HK-2 (cell line): ENCODE data around the gene FAM171A1.
"Not testable (repeated sequence)": the region's sequence is repeated elsewhere in the genome, so short reads cannot be mapped to it uniquely, and the experiment has no call there.

Experiments
- DNase-seq: peaks from one replicate; pipeline ENCODE4 v3.0.0-alpha.2; 2018; ENCODE audit not compliant: unreplicated experiment

The FAM171A1 gene

DNA sequence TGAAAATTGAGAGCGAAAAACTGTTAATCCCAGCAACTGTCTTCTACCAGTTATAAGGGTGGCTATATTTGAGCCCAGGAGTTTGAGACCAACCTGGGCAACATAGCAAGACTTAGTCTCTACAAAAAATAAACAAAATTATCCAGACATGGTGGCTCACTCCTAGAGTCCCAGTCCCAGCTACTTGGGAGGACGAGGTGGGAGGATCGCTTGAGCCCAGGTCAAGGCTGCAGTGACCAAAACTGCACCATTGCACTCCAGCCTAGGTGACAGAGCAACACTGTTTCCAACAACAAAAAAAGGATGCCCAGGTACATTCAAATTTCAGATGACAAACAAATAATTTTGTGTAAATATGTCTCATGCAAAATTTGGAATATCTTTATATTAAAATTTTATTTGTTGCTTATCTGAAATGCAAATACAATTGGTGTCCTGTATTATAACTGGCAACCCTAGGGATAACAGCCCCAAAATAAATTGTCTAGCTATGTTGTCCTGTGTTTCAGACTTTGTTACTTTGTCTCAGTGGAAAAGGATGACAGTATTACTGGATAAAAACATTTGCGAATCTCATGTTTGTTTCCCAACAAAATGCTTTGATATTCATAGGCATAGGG lies 26.7 kb downstream of the FAM171A1 start:
- no peak for DNase-seq

DNA sequence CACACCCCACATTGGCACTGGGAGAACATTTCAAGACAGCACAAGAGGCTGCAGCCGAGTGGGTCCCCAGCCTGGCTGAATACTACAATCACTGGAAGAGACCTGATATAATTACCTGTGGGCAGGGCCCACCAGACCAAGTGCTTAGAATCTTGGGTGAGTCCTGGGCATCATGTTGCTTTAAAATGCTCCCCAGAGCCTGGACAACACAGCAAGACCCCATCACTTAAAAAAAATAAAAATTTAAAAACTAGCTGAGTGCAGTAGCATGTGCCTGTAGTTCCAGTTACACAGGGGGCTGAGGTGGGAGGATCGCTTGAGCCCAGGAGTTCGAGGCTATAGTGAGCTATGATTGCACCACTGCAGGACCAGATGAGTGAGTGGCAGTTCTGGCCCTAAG lies 28.1 kb downstream of the FAM171A1 start:
- DNase-seq = no peak

DNA sequence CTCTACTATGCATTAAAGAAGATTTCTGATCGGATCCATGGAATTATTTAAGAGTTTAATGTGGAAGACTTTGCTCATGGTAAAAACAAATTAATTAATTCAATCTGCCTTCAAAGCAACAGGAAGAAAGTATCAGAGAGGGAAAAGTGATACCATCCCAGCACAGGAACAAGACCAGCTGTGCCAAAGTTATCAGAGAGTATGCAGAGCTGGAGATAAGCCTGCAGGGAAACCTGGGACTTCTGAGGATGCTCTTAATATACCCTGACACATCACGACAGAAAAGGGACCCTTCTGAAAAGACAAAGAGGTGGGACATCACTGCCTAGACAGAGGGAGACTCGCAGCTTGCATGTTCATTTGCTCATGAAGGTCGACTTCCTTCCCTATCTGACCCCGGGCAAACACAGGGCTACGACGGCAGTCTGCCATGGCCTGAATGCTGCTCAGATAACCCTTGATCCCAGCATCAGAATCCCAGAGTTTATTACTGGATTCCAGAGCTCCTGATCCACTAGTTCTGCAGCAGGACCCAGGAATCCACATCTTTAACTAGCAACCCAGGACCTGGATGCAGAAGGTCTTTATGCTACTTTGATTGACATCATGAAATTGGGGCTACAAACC lies 29.5 kb downstream of the FAM171A1 start:
- no peak for DNase-seq

DNA sequence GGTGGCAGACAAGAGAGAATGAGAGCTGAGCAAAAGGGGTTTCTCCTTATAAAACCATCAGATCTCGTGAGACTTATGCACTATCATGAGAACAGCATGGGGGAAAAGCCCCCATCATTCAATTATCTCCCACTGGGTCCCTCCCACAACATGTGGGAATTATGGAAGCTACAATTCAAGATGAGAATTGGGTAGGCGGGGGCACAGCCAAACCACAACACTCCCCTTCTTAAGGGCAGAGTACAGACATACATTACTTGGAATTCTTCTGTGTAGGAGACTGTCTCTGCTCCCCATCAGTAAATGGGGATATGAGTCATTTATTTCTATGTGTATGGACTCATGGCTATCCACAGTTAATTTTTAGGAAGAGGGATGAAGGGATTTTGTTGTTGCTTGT lies 31.2 kb downstream of the FAM171A1 start:
- DNase-seq = no peak

DNA sequence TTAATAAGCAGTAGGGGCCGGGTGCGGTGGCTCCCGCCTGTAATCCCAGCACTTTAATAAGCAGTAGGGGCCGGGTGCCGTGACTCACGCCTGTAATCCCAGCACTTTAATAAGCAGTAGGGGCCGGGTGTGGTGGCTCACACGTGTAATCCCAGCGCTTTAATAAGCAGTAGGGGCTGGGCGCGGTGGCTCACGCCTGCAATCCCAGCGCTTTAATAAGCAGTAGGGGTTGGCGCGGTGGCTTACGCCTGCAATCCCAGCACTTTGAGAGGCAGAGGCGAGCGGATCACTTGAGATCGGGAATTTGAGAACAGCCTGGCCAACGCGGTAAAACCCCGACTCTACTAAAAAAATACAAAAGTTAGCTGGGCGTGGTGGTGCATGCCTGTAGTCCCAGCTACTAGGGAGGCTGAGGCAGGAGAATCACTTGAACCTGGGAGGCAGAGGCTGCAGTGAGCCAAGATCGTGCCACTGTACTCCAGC lies 33.6 kb downstream of the FAM171A1 start:
- not testable (repeated sequence) for DNase-seq

DNA sequence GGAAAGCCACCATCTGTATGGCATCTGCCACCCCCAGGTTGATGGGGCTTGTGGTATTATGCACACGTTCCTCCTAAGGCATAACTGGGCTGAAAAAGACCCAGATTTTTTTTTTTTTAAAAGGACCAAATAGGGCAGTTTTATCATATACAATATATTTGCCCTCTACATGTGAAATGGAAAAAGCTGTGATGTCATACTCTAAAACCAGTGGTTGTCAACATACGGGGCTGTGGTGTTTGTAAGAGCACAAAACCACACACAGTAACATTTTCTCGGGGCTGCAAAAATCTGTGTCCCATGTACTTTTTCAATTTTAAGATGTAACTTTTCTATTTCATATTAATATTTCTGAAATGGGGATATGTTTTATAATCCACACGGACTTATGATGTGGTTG lies 34.9 kb downstream of the FAM171A1 start:
- no peak for DNase-seq

DNA sequence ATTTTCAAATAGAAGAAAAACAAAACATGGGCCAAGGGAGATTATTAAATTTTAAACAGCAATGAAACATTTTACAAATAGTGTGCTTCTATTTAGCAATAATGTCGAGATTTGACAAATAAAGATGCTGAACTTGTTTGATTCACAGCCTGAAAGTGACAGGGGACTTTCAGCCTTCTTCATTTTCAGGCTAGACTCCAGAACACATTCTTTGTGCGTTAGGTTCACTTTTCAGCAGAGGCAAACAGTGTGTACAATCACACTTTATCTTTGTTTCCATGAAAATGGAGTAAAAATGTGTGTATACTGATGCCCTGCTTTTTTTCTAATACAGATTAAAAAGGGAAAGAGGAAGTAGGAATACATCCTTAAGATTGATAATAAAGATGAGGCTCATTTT lies 35.6 kb downstream of the FAM171A1 start:
- no peak for DNase-seq

DNA sequence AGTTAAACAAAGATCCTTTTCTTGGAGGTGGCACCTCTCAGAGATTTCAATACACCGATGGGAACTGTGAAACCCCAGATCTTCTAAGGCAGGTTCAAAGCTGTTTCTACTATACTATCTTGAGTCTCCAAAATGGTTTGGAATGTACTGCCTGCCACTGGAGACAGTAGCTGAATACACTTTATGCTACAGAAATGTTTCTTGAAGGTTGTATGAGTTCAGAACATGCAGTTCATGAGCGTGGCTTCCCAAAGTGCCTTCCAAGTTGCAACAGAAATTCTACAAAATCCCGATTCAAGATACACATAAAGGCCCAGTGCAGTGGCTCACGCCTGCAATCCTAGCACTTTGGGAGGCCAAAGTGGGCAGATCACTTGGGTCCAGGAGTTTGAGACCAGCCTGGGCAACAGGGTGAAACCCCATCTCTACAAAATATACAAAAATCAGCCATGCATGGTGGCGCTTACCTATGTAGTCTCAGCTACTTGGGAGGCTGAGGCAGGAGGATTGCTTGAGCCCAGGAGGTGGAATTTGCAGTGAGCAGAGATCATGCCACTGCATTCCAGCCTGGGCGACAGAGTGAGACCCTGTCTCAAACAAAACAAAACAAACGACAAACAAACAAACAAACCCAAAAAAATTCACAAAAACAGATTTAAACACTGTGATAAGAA lies 36.3 kb downstream of the FAM171A1 start:
- DNase-seq = peak; percentile 10

DNA sequence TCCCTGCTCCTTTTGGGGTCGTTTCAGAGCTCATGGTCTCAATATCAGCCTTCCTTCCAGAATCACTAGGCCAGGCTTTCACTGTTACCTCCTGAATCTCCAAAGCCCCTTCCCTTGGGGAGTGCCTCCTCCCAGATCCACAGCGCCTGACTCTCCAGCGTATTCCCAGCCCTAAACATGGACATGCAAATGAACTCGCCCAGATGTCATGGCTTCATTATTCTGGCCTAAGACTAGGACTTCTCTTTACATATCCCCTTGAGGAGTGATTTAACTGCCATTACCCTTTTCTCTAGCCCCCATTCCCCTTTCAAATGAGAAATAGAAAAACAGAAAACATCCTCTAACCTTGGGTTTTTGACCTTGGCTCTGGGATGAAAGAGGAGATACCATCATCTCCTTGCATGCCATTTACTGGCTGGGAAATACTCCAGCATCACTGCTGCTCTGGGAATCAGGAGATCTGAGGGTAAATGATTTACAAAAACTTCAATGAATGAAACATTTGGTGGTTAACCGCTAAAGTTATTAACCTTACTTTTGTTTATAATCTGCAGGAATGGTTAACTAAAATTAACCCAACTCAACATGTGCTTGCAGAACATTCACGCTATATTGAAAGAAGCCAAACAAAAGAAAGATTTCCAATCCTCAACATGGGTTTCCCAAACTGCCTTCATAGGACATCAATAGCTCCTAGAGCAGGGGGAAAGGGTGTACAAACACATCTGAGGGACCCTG lies 37.0 kb downstream of the FAM171A1 start:
- peak; percentile 24 for DNase-seq

DNA sequence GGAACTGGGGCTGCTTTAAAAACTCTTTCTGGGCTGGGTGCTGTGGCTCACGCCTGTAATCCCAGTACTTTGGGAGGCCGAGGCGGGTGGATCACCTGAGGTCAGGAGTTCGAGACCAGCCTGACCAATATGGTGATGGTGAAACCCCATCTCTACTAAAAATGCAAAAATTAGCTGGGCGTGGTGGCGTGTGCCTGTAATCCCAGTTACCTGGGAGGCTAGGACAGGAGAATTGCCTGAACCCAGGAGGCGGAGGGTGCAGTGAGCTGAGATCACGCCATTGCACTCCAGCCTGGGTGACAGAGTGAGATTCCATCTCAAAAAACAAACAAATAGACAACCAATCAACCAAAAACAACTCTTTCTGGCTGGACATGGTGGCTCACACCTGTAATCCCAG lies 37.9 kb downstream of the FAM171A1 start:
- not testable (repeated sequence) for DNase-seq

DNA sequence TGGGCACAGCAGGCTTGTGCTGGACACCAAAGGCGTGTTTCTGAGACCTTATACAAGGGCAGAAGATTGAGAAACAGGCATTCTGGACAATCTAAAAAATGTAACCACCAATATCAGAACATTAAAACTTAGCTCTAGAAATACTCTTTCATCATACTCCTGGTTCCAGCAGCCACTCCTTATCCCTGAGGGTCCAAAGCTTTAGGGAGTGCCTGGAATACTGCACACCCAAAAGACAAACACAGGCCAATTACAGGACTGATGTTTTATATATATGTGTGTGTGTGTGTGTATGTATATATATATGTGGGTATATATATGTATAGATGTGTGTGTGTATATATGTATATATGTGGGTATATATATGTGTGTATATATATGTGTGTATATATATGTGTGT lies 39.6 kb downstream of the FAM171A1 start:
- DNase-seq = no peak

DNA sequence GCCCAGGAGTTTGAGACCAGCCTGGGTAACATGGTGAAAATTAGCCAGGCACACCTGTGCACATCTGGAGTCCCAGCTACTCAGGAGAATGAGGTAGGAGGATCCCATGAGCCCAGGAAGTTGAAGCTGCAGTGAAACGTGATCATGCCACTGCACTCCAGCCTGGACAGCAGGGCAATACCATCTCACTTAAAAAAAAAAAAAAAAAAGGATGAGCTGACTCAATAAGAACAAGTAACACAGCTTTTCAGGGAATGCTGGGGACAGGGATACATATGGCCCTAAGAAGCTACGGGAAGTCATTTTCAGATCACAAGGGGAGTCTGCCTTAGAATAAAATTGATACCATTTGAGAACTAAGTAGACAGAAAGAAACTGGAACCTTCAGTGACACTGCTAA lies 41.7 kb downstream of the FAM171A1 start:
- no peak for DNase-seq

DNA sequence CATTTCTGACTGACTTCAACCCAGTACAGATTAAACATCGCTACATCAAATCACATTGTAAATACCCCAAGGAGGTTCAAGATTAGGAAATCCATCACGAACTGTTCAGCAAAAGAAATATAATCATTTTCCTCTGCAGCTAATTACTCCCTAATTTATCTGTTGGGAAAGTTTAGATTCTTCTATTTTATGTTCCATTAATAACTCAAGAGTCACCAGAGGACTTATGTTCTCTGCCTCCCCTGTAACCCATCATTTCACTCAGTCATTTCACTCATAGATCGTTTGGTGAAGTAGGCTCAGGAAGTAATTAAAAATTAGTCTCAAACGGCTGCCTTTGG lies 45.2 kb downstream of the FAM171A1 start:
- DNase-seq = no peak

DNA sequence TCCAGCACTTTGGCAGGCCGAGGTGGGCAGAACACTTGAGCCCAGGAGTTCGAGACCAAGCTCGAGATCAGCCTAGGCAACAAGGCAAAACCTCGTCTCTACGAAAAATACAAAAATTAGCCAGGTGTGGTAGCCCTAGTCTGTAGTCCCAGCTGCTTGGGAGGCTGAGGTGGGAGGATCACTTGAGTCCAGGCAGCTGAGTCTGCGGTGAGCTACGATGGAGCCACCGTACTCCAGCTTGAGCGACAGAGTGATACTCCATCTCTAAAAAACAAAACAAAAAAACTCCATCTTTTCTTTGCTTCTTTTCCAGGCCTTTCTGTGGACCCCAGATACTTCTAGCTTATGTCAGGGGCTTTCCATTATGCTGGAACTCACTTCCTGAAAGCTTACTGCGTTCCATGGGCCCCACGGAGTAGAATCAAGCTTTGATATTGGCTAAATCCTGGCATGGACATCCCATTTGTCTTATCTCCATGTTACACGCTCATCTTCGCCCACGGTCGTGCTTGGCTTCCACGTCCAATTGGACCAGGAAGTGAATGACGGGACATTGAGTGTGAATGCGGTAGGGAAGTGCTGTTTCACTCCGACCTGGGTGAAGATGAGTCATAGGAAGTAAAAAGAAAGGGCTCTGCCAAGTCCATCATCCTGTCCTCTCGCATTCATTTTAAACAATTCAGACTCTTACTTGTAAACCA lies 45.7 kb downstream of the FAM171A1 start:
- DNase-seq = peak; percentile 56

DNA sequence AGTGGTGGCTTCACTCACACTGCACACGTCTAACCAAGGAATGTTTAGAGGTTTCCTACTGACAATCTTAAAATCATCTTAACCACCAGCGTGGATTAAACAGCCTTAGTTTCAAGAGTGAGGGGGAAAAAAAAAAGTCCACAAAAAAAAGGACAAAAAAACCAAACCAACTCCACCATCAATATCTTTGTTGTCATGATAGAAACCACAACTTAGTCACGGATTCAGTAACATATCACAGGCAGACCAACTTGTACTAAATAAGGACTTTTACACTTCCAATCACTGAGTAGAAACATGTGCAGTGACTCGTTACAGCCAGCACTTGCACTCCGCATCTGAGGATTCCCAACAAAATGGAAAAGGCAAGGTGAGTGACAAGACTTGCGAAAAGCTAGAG lies 46.5 kb downstream of the FAM171A1 start:
- DNase-seq = no peak

DNA sequence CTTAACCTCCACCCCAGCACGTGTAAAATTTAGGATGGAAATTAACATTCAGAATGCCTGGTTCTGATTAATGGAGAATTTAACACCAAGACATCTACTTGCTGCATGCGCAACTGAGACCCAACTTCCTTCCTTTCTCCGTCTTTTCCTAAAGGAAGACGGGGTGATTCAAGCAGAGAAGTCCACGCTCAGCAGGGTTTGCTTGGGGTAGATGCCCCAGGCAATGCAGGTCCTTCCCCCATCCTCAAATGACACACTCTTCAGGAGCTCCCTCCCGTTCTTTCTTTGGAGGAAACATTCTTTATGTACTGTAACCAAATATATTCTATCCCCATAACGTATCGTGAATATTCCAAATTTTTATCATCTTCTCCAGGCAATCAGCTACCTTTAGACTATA lies 47.0 kb downstream of the FAM171A1 start:
- DNase-seq = no peak

DNA sequence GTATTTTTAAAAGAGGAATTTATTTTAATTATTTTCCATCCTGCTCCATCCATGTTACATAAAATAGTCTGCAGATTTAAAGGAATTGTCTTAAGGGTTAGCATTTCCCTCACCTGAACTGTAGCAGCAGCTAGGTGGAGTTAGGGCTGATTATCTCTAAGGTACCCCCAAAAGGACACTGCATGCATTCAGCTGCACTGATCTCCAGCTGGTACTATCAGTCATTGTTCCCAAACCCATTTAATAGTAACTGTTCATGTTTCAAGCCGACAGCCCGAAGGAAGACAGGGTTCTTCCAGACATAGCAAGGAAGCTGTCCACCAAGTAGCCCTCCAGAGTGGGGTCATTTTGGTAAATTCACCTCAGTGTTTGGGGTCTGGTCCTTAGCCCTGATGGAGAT lies 48.7 kb downstream of the FAM171A1 start:
- no peak for DNase-seq

DNA sequence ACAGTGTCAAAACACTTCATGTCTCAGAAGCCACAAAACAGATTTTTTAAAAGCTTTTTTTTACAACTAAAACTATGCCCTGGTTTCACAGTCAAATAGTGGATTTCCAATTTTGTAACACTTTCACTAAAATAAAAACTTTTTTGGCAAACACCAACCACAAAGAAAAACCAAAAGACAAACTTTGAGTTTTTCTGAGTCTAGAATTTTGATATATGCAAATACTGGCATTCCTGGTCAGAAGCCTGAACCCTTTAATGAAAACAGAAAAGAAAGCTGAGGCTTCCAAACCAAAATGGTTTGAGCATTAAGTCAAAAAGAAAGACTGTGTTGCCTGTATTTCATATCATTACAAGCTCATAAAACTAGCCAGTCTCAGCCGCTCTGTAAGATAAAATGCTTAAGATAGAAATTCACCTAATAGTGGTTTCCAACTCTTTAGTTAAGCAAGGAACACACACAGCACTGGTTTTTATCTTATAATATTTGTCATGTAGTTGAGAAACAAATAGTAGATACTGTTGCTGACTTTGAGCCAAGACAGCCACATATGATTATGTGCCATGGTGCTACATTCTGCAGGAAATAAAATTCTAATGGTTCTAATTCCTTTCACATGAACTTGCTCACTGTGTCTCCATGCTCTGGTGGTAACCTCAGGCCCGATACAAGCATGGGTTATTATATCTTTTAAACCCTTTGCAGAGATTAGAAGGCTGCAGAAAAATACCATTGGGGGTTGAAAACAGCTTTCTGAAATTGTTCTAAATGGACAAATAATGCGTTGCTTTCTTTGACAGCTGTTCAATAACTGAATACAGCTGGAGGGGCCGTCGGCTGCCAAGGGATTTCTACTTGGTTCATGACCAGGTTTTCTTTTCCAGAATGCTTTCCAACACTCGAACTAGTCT lies 49.4 kb downstream of the FAM171A1 start:
- DNase-seq = no peak

DNA sequence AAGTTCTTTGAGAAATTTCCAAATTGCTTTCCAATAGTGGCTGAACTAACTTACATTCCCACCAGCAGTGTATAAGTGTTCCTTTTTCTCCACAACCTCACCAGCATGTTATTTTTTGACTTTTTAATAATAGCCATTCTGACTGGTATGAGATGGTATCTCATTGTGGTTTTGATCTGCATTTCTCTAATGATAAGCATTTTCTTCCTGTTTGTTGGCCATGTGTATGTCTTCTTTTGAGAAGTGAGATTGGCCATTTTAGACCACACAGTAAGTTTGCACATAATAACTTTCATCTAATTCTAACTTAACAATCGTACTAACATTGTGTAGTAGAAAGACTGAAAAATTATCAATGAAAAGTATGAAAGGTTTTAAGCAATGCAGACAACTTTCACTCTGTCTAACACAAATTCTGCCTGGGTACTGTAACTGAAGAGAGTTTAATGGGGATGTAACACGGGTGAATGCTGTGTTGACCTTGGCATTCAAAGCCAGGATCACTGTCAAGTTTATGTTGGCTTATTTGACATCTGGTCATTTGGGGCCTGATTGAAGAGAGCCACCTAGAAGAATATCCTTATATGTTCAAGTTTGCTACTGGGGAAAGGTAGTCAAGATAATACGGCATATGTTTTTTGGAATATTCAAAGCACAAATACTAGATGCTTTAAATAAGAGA lies 50.4 kb downstream of the FAM171A1 start:
- no peak for DNase-seq

DNA sequence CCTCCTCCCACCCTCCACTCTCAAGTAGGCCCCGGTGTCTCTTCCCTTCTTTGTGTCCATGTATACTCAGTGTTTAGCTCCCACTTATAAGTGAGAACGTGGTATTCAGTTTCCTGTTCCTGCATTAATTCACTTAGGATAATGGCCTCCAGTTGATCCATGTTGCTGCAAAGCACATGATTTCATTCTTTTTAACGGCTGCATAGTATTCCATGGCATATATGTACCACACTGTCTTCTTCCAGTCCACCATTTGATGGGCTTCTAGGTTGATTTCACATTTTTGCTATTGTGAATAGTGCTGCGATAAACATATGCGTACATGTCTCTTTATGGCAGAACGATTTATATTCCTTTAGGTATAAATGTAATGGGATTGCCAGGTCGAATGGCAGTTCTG lies 51.0 kb downstream of the FAM171A1 start:
- no peak for DNase-seq
